Nucleus accumbens (tissue), 56 donors: ENCODE data around the gene WNT4.

Experiments
- DNase-seq, 56 donors: peaks; one replicate each; lab custom pipeline; 2025; lab: John Stamatoyannopoulos, UW

Gene WNT4

GRCh38 chr1:22089787-22090186 is 53.1 kb downstream of the WNT4 start:
- no peak for DNase-seq

- no peak for DNase-seq
Observed at GRCh38 chr1:22089134-22089571, 53.7 kb downstream of the WNT4 start.

DNA sequence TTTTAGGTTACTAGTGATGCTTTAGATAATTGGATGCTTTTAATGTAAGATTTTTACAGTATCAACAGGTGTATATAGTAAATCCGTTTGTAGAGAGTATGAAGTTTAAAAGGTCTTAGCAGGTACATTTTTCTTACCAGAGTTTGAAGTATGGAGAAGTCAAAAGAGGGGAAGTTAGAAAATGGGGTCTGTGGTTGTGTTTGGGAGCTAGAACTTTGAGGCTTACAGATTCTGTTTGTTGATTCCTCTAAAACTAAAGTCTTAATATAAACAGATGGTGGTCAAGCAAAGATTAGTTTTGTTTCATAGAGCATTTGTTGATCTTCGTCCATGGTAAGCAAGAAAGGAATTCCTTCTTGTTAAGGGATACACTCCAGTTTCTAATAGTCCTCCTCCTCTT is 54.6 kb downstream of the WNT4 start:
- no peak for DNase-seq

DNA sequence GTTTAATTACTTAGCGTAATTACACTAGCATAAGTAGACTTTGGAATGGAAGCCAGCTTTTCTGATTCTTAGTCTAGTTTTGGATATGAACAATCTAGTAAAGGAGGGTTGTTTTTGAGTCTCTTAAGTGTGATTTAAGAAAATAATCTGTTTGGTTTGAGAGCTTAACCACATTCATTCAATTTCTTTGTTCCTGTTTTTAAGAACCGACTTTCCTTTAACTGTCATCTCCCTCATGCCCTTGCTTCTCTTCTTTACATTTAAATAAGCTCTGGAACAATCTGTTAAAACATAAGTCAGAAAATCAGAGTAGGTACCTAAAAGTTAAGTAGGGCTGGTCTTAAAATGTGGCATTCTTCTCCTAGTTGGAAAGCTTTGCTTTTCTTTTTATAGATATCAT is 62.7 kb downstream of the WNT4 start:
- no peak for DNase-seq

GRCh38 chr1:22078133-22078532 is 64.8 kb downstream of the WNT4 start:
- no peak for DNase-seq

- DNase-seq: no peak
Observed at GRCh38 chr1:22077728-22078127, 65.2 kb downstream of the WNT4 start.

DNA sequence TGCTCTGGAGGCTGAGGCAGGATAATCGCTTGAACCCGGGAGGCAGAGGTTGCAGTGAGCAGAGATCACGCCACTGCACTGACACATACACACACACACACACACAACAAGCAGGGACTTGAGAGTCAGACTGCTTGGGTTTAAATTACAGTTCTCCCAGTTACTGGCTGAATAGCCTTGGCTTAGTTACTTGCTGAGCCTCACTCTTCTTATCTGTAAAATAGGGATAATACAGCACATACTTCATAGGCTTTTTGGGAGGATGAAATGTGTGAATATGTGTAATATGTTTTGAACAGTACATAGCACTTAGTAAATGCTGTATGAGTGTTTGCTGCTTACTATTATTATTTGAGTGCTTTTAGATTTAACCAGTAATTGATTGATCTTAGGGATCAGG is 66.6 kb downstream of the WNT4 start:
- DNase-seq: no peak

- DNase-seq: no peak
Observed at GRCh38 chr1:22075718-22076117, 67.2 kb downstream of the WNT4 start.

- no peak for DNase-seq
Observed at GRCh38 chr1:22074803-22075202, 68.1 kb downstream of the WNT4 start.

GRCh38 chr1:22071511-22071910 is 71.4 kb downstream of the WNT4 start:
- no peak for DNase-seq
